PC-9 (cell line): ENCODE data around the gene SYT2.
A peak's percentile ranks its signal among the peaks of the same experiment; 100 is the strongest.

ENCODE experiments used
- EZH2 ChIP-seq: fragments of 200-600 bp; sonication (generic); IDR thresholded peaks from 2 replicates; pipeline ENCODE4 v1.8.0; 2017; ENCODE audit warnings: antibody characterized with exemption, low read depth
- TF ChIP-seq, protein P1 (sequence below): fragments of 200-600 bp; sonication (generic); conservative IDR thresholded peaks from 2 replicates; pipeline ENCODE4 v1.6.1; 2017; ENCODE audit warnings: mixed run types, antibody characterized with exemption, mild to moderate bottlenecking, moderate library complexity

DNA sequence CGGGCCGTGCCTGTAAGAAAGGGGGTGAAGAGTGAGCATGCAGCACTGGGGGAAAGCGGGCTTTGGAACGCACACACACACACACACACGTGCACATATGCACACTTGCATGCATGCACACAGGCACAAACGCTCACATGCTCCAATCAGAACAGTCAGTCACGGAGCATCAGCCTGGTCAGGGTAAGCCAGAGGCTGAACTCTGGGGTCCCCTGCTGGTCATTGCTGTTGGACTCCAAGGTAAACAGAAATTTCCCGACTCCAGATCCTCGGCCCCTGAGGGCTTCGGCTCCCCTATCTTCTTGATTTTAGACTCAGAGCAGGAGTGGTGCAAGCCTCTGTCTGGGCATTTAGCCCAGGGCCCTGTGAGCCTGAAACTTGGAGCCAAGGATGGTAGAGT, 54.2 kb downstream of the SYT2 start:
- TF ChIP-seq, protein P1, sequence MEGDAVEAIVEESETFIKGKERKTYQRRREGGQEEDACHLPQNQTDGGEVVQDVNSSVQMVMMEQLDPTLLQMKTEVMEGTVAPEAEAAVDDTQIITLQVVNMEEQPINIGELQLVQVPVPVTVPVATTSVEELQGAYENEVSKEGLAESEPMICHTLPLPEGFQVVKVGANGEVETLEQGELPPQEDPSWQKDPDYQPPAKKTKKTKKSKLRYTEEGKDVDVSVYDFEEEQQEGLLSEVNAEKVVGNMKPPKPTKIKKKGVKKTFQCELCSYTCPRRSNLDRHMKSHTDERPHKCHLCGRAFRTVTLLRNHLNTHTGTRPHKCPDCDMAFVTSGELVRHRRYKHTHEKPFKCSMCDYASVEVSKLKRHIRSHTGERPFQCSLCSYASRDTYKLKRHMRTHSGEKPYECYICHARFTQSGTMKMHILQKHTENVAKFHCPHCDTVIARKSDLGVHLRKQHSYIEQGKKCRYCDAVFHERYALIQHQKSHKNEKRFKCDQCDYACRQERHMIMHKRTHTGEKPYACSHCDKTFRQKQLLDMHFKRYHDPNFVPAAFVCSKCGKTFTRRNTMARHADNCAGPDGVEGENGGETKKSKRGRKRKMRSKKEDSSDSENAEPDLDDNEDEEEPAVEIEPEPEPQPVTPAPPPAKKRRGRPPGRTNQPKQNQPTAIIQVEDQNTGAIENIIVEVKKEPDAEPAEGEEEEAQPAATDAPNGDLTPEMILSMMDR = peak; percentile 46; the same call in 1 of the 2 replicates
- no peak for TF ChIP-seq EZH2
